ENCODE data around the gene QPCT.

DNA sequence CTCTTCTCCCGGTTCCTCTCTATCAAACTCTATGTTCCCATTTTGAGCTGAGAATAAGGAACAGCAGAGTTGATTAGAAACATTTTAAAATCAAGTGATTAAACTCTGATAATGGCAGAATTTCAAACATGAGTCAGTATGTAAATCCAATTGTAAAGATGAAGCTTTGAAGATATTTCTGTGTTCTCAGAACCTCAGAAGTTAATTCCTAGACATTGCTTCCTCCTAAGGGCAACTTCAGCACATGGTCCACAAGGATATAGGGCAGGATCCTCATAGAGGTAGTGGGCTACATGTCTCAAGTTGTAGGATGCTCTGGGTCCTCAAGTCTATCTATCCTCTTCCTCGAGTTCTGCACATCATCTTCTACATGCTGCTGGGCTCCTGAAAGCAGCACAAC lies 46.3 kb downstream of the QPCT start:
- TF ChIP-seq EP300 (IDR thresholded peaks at IDR 0.05) (no peak), POLR2A (IDR thresholded peaks at IDR 0.05) (no peak)
- TF ChIP-seq, protein P1, sequence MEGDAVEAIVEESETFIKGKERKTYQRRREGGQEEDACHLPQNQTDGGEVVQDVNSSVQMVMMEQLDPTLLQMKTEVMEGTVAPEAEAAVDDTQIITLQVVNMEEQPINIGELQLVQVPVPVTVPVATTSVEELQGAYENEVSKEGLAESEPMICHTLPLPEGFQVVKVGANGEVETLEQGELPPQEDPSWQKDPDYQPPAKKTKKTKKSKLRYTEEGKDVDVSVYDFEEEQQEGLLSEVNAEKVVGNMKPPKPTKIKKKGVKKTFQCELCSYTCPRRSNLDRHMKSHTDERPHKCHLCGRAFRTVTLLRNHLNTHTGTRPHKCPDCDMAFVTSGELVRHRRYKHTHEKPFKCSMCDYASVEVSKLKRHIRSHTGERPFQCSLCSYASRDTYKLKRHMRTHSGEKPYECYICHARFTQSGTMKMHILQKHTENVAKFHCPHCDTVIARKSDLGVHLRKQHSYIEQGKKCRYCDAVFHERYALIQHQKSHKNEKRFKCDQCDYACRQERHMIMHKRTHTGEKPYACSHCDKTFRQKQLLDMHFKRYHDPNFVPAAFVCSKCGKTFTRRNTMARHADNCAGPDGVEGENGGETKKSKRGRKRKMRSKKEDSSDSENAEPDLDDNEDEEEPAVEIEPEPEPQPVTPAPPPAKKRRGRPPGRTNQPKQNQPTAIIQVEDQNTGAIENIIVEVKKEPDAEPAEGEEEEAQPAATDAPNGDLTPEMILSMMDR (IDR thresholded peaks at IDR 0.05), result no peak

Data from tibial nerve (tissue), 4 donors.